GM23338 (cell line): ENCODE data around the gene CHRNA7. TPM values are rescaled to one million over a fixed set of nuclear protein-coding genes. Genes with fewer than 3 reads are reported as not detected.

Experiments
- ATAC-seq: fragments of 200-7000 bp; cut with Tn5 transposase; 3 replicates; pipeline ENCODE4 v1.9.1; 2020
- DNase-seq: peaks from one replicate; pipeline ENCODE4 v3.0.0-alpha.2; 2015; ENCODE audit warnings: low spot score
- H2AFZ ChIP-seq: fragments of 200-600 bp; sonication (generic); 2 replicates; pipeline ENCODE4 v1.8.0; 2016; ENCODE audit warnings: antibody characterized with exemption, mild to moderate bottlenecking, moderate library complexity
- H3F3A ChIP-seq: fragments of 200-600 bp; sonication (generic); replicated peaks from 2 replicates; pipeline ENCODE4 v1.8.0; 2017; ENCODE audit warnings: antibody characterized with exemption, mixed run types, low read depth
- H3K27ac ChIP-seq: fragments of 200-600 bp; sonication (generic); 2 replicates; pipeline ENCODE4 v1.6.1; 2016; ENCODE audit warnings: low read depth
- H3K27me3 ChIP-seq: fragments of 200-600 bp; sonication (generic); 2 replicates; pipeline ENCODE4 v1.8.0; 2016; ENCODE audit warnings: mild to moderate bottlenecking, mixed run types, moderate library complexity; ENCODE audit not compliant: insufficient read depth
- H3K36me3 ChIP-seq: fragments of 200-600 bp; sonication (generic); 2 replicates; pipeline ENCODE4 v1.8.0; 2016; ENCODE audit warnings: mild to moderate bottlenecking; ENCODE audit not compliant: insufficient read depth
- H3K4me1 ChIP-seq: fragments of 200-600 bp; sonication (generic); 2 replicates; pipeline ENCODE4 v1.8.0; 2016; ENCODE audit warnings: mild to moderate bottlenecking, moderate library complexity; ENCODE audit not compliant: insufficient read depth
- H3K4me2 ChIP-seq: fragments of 200-600 bp; sonication (generic); 2 replicates; pipeline ENCODE4 v1.7.1; 2017; ENCODE audit warnings: mixed run types
- H3K4me3 ChIP-seq: fragments of 200-600 bp; sonication (generic); 2 replicates; pipeline ENCODE4 v1.6.1; 2016; ENCODE audit warnings: mixed run types
- H3K79me2 ChIP-seq: fragments of 200-600 bp; sonication (generic); replicated peaks from 2 replicates; pipeline ENCODE4 v1.8.0; 2017; ENCODE audit warnings: mild to moderate bottlenecking; ENCODE audit not compliant: insufficient read depth
- H3K9me2 ChIP-seq: fragments of 200-600 bp; sonication (generic); 2 replicates; pipeline ENCODE4 v1.8.0; 2017; ENCODE audit not compliant: insufficient read depth
- H4K20me1 ChIP-seq: fragments of 200-600 bp; sonication (generic); replicated peaks from 2 replicates; pipeline ENCODE4 v1.8.0; 2017; ENCODE audit warnings: mild to moderate bottlenecking; ENCODE audit not compliant: insufficient read depth
- H3K27ac Mint-ChIP-seq: 2 replicates; pipeline ENCODE4 v1.8.0; 2020; ENCODE audit warnings: inconsistent platforms, mild to moderate bottlenecking, moderate library complexity, mixed read lengths
- H3K27me3 Mint-ChIP-seq: 3 replicates; pipeline ENCODE4 v1.8.0; 2022; ENCODE audit warnings: low read depth, mild to moderate bottlenecking, moderate library complexity, mixed read lengths, inconsistent platforms; ENCODE audit not compliant: insufficient read depth, poor library complexity
- H3K36me3 Mint-ChIP-seq: 3 replicates; pipeline ENCODE4 v1.8.0; 2021; ENCODE audit warnings: low read depth, mild to moderate bottlenecking, inconsistent platforms, moderate library complexity, mixed read lengths
- H3K4me1 Mint-ChIP-seq: 3 replicates; pipeline ENCODE4 v1.8.0; 2020; ENCODE audit warnings: mild to moderate bottlenecking, inconsistent platforms, mixed read lengths
- H3K4me3 Mint-ChIP-seq: 3 replicates; pipeline ENCODE4 v1.8.0; 2021; ENCODE audit warnings: moderate library complexity, mild to moderate bottlenecking, inconsistent platforms, mixed read lengths
- H3K9me3 Mint-ChIP-seq: 3 replicates; pipeline ENCODE4 v1.8.0; 2020; ENCODE audit warnings: moderate library complexity, mild to moderate bottlenecking, inconsistent platforms, mixed read lengths
- CREB1 ChIP-seq: fragments of 250-450 bp; sonication (Bioruptor Pico); IDR thresholded peaks from 2 replicates; pipeline ENCODE4 v1.5.0; 2020; ENCODE audit warnings: low read depth, mild to moderate bottlenecking, moderate library complexity
- EZH2 ChIP-seq: fragments of 200-600 bp; sonication (generic); IDR thresholded peaks from one replicate; pipeline ENCODE4 v1.8.0; 2017; ENCODE audit warnings: antibody characterized with exemption, mild to moderate bottlenecking, low read depth; ENCODE audit not compliant: unreplicated experiment
- JUNB ChIP-seq: IDR thresholded peaks from one replicate; pipeline ENCODE4 v1.6.1; 2016; ENCODE audit warnings: antibody characterized with exemption; ENCODE audit not compliant: unreplicated experiment
- NANOG ChIP-seq: IDR thresholded peaks from 2 replicates; pipeline ENCODE4 v1.6.1; 2016; ENCODE audit warnings: antibody characterized with exemption, borderline replicate concordance
- POLR2AphosphoS5 ChIP-seq: IDR thresholded peaks from 2 replicates; pipeline ENCODE4 v1.6.1; 2016; ENCODE audit warnings: antibody characterized with exemption, low read depth
- STAT1 ChIP-seq: IDR thresholded peaks from one replicate; pipeline ENCODE4 v1.6.1; 2016; ENCODE audit warnings: antibody characterized with exemption; ENCODE audit not compliant: unreplicated experiment
- ZNF114 ChIP-seq: fragments of 250-450 bp; sonication (Bioruptor Pico); IDR thresholded peaks from 2 replicates; pipeline ENCODE4 v1.5.0; 2020; ENCODE audit warnings: mild to moderate bottlenecking, moderate library complexity
- ZNF331 ChIP-seq: fragments of 250-450 bp; sonication (Bioruptor Pico); IDR thresholded peaks from 2 replicates; pipeline ENCODE4 v1.5.0; 2020; ENCODE audit warnings: low read depth, mild to moderate bottlenecking, moderate library complexity
- polyA plus RNA-seq: library from polyadenylated mRNA; unstranded; fragments of >200 nt; fragmentation: Nextera tagmentation; extraction: Ambion mirVana; gene quantifications from 2 replicates; pipeline ENCODE4 v1.2.1, GENCODE V29; 2016
- total RNA-seq: library from RNA; depleted of rRNA; stranded (reverse); fragments of >200 nt; shearing (Covaris generic); gene quantifications from 2 replicates; pipeline ENCODE4 v1.2.3, GENCODE V29; 2014
- TF ChIP-seq, protein P1 (sequence below): fragments of 250-450 bp; sonication (Bioruptor Pico); IDR thresholded peaks from 2 replicates; pipeline ENCODE4 v1.5.0; 2020; ENCODE audit warnings: mild to moderate bottlenecking, moderate library complexity

The CHRNA7 gene
- total and polyA plus RNA-seq, 2 experiments from 2014 or later, result 4.6 to 8.2 TPM

- ATAC-seq (peak; percentile 52), DNase-seq (peak; percentile 11)
- Histone ChIP-seq H3K27ac (no peak overlapping the region), H3K9me2 (no peaks in the 10 kb centered on the region), H3K4me3 (no peak overlapping the region), H3F3A (no peaks in the 10 kb centered on the region), H4K20me1 (no peaks in the 10 kb centered on the region), H3K4me1 (no peaks in the 10 kb centered on the region; the same call in 1 of the 2 replicates), H2AFZ (no peak overlapping the region), H3K27me3 (no peaks in the 10 kb centered on the region), H3K4me2 (no peak overlapping the region), H3K79me2 (no peaks in the 10 kb centered on the region), H3K36me3 (no peaks in the 10 kb centered on the region)
- peaks cover 12% of the 10 kb centered on the region for H3K4me1 Mint-ChIP-seq
- peaks cover 2% of the 10 kb centered on the region for H3K27me3 Mint-ChIP-seq
- TF ChIP-seq, protein P1, sequence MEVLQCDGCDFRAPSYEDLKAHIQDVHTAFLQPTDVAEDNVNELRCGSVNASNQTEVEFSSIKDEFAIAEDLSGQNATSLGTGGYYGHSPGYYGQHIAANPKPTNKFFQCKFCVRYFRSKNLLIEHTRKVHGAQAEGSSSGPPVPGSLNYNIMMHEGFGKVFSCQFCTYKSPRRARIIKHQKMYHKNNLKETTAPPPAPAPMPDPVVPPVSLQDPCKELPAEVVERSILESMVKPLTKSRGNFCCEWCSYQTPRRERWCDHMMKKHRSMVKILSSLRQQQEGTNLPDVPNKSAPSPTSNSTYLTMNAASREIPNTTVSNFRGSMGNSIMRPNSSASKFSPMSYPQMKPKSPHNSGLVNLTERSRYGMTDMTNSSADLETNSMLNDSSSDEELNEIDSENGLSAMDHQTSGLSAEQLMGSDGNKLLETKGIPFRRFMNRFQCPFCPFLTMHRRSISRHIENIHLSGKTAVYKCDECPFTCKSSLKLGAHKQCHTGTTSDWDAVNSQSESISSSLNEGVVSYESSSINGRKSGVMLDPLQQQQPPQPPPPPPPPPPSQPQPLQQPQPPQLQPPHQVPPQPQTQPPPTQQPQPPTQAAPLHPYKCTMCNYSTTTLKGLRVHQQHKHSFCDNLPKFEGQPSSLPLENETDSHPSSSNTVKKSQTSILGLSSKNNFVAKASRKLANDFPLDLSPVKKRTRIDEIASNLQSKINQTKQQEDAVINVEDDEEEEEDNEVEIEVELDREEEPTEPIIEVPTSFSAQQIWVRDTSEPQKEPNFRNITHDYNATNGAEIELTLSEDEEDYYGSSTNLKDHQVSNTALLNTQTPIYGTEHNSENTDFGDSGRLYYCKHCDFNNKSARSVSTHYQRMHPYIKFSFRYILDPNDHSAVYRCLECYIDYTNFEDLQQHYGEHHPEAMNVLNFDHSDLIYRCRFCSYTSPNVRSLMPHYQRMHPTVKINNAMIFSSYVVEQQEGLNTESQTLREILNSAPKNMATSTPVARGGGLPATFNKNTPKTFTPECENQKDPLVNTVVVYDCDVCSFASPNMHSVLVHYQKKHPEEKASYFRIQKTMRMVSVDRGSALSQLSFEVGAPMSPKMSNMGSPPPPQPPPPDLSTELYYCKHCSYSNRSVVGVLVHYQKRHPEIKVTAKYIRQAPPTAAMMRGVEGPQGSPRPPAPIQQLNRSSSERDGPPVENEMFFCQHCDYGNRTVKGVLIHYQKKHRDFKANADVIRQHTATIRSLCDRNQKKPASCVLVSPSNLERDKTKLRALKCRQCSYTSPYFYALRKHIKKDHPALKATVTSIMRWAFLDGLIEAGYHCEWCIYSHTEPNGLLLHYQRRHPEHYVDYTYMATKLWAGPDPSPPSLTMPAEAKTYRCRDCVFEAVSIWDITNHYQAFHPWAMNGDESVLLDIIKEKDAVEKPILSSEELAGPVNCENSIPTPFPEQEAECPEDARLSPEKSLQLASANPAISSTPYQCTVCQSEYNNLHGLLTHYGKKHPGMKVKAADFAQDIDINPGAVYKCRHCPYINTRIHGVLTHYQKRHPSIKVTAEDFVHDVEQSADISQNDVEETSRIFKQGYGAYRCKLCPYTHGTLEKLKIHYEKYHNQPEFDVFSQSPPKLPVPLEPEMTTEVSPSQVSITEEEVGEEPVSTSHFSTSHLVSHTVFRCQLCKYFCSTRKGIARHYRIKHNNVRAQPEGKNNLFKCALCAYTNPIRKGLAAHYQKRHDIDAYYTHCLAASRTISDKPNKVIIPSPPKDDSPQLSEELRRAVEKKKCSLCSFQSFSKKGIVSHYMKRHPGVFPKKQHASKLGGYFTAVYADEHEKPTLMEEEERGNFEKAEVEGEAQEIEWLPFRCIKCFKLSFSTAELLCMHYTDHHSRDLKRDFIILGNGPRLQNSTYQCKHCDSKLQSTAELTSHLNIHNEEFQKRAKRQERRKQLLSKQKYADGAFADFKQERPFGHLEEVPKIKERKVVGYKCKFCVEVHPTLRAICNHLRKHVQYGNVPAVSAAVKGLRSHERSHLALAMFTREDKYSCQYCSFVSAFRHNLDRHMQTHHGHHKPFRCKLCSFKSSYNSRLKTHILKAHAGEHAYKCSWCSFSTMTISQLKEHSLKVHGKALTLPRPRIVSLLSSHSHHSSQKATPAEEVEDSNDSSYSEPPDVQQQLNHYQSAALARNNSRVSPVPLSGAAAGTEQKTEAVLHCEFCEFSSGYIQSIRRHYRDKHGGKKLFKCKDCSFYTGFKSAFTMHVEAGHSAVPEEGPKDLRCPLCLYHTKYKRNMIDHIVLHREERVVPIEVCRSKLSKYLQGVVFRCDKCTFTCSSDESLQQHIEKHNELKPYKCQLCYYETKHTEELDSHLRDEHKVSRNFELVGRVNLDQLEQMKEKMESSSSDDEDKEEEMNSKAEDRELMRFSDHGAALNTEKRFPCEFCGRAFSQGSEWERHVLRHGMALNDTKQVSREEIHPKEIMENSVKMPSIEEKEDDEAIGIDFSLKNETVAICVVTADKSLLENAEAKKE (CRISPR knock-in tag), result peak; percentile 34; the same call in 1 of the 2 replicates
- no peak for TF ChIP-seq POLR2AphosphoS5
- no peak overlapping the region for H3K27ac Mint-ChIP-seq
- H3K9me3 Mint-ChIP-seq, result no peaks in the 10 kb centered on the region; the same call in 2 of the 3 replicates
- H3K36me3 Mint-ChIP-seq, result no peaks in the 10 kb centered on the region
- H3K4me3 Mint-ChIP-seq, result no peak overlapping the region
Measured at GRCh38 chr15:32125595-32125994, 95.3 kb downstream of the CHRNA7 start.

DNA sequence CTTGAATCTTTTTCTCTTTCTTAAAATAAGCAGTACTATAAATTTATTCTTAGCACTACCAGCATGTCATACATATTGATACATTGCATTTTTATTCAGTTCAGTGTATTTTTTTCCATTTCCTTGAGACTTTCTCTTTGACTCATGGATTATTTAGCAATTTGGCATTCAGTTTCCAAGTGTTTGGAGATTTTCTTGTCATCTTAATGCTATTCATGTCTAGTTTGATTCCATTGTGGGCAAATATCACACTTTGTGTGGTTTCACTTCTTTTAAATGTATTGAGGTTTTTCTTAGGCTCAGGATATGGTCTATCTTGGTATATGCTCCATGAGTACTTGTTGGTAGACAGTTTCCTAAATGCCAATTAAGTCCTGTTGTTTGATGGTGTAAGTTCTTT lies 99.5 kb downstream of the CHRNA7 start:
- Mint-ChIP-seq H3K4me3 (no peak overlapping the region), H3K9me3 (no peaks in the 10 kb centered on the region; the same call in 2 of the 3 replicates), H3K27me3 (peaks cover 2% of the 10 kb centered on the region), H3K27ac (no peak overlapping the region; the same call in 1 of the 2 replicates), H3K4me1 (peaks cover 10% of the 10 kb centered on the region), H3K36me3 (no peaks in the 10 kb centered on the region)
- ATAC-seq, result no peak
- no peaks in the 10 kb centered on the region for H3F3A ChIP-seq
- H4K20me1 ChIP-seq, result peaks cover 3% of the 10 kb centered on the region; the same call in 1 of the 2 replicates
- no peak for DNase-seq
- H3K4me2 ChIP-seq, result no peak overlapping the region
- no peaks in the 10 kb centered on the region for H3K9me2 ChIP-seq
- no peak overlapping the region for H3K4me3 ChIP-seq
- H3K27me3 ChIP-seq, result no peaks in the 10 kb centered on the region
- no peaks in the 10 kb centered on the region for H3K79me2 ChIP-seq
- no peak overlapping the region for H3K27ac ChIP-seq
- H2AFZ ChIP-seq, result no peak overlapping the region
- no peaks in the 10 kb centered on the region for H3K36me3 ChIP-seq
- H3K4me1 ChIP-seq, result no peaks in the 10 kb centered on the region; the same call in 1 of the 2 replicates
- TF ChIP-seq ZNF114 (no peak), ZNF331 (CRISPR knock-in tag) (no peak), JUNB (no peak), STAT1 (no peak), EZH2 (no peak), POLR2AphosphoS5 (no peak), NANOG (no peak), CREB1 (no peak)
